NCI-H146 (cell line): ENCODE results near the gene METTL27.
A peak's percentile ranks its signal among the peaks of the same experiment; 100 is the strongest.
"Not testable (repeated sequence)": the region's sequence is repeated elsewhere in the genome, so short reads cannot be mapped to it uniquely, and the experiment has no call there.

Source experiments
- DNase-seq: peaks from one replicate; lab custom pipeline; 2025; lab: John Stamatoyannopoulos, UW

Gene METTL27

GRCh38 chr7:73842067-73842976, at the start of gene METTL27:
Gene METTL27 (minus strand): TSS chr7:73842516. CDS start chr7:73842140, 376 bp downstream.
- DNase-seq, result peak; percentile 93

- DNase-seq, result no peak
Measured at GRCh38 chr7:73891178-73891885, 49.0 kb upstream of the METTL27 start.

GRCh38 chr7:73890555-73891147, 48.3 kb upstream of the METTL27 start:
- no peak for DNase-seq

GRCh38 chr7:73888959-73889358, 46.6 kb upstream of the METTL27 start:
- DNase-seq, result no peak

- DNase-seq, result no peak
Measured at GRCh38 chr7:73887762-73888161, 45.4 kb upstream of the METTL27 start.

- DNase-seq, result no peak
Measured at GRCh38 chr7:73885975-73886798, 43.9 kb upstream of the METTL27 start.

- DNase-seq, result no peak
Measured at GRCh38 chr7:73885433-73885974, 43.2 kb upstream of the METTL27 start.

- DNase-seq, result not testable (repeated sequence)
Measured at GRCh38 chr7:73884867-73885422, 42.6 kb upstream of the METTL27 start.

GRCh38 chr7:73882047-73882402, 39.7 kb upstream of the METTL27 start:
- DNase-seq, result no peak

- no peak for DNase-seq
Measured at GRCh38 chr7:73881352-73882046, 39.2 kb upstream of the METTL27 start.

- no peak for DNase-seq
Measured at GRCh38 chr7:73880755-73881328, 38.5 kb upstream of the METTL27 start.

- DNase-seq, result no peak
Measured at GRCh38 chr7:73879977-73880681, 37.8 kb upstream of the METTL27 start.

GRCh38 chr7:73876973-73877372, 34.7 kb upstream of the METTL27 start:
- DNase-seq, result no peak

GRCh38 chr7:73876361-73876760, 34.0 kb upstream of the METTL27 start:
- no peak for DNase-seq

- DNase-seq, result no peak
Measured at GRCh38 chr7:73872056-73872908, 30.0 kb upstream of the METTL27 start.

- no peak for DNase-seq
Measured at GRCh38 chr7:73871163-73872011, 29.1 kb upstream of the METTL27 start.

GRCh38 chr7:73870041-73870492, 27.8 kb upstream of the METTL27 start:
- no peak for DNase-seq
